HEK293 (cell line): ENCODE data around the gene CREB3L1.

Source experiments
- CTCF ChIA-PET: fragments of 350-600 bp; formaldehyde crosslinking; extraction: SDS; loops from one replicate; lab custom pipeline; 2021; ENCODE audit warnings: antibody characterized with exemption; lab: Yijun Ruan, JAX
- POLR2A ChIA-PET: fragments of 300-600 bp; formaldehyde crosslinking; extraction: SDS; loops from one replicate; lab custom pipeline; 2020; ENCODE audit warnings: antibody characterized with exemption, inconsistent platforms; lab: Yijun Ruan, JAX
- H3K27ac ChIP-seq: fragments of 200-500 bp; sonication (Bioruptor generic); 2 replicates; pipeline ENCODE4 v1.5.1; 2014; ENCODE audit warnings: low read depth, low read length, control low read depth, inconsistent platforms; ENCODE audit errors: extremely low read depth
- H3K36me3 ChIP-seq, 2 experiments: fragments of 200-500 bp in 1 of 2; sonication (Bioruptor generic) in 1 of 2; 1 replicate in 1 of 2; 2 replicates in 1 of 2; pipeline ENCODE4 v1.5.1; 2014 to 2017; ENCODE audit warnings: inconsistent platforms in 2 of 2, low read length in 2 of 2; ENCODE audit not compliant: control insufficient read depth in 2 of 2, insufficient read depth in 1 of 2
- H3K4me1 ChIP-seq: fragments of 200-500 bp; sonication (Bioruptor generic); 2 replicates; pipeline ENCODE4 v1.5.1; 2014; ENCODE audit warnings: mild to moderate bottlenecking, low read length, inconsistent platforms; ENCODE audit not compliant: control insufficient read depth, insufficient read depth
- H3K4me3 ChIP-seq: 2 replicates; pipeline ENCODE4 v1.5.1; 2011; ENCODE audit warnings: low read depth, mild to moderate bottlenecking, control low read depth, low read length, moderate library complexity
- H3K9me3 ChIP-seq: fragments of 200-500 bp; sonication (Bioruptor generic); 2 replicates; pipeline ENCODE4 v1.5.1; 2014; ENCODE audit warnings: low read depth, low read length, inconsistent platforms; ENCODE audit not compliant: control insufficient read depth, insufficient read depth
- BCL11A ChIP-seq: fragments of 450-650 bp; formaldehyde crosslinking; IDR thresholded peaks from 2 replicates; pipeline ENCODE4 v1.5.1; 2016; ENCODE audit warnings: low read depth, missing biosample characterization, missing genetic modification characterization
- GFI1B ChIP-seq: fragments of 450-650 bp; formaldehyde crosslinking; IDR thresholded peaks from 2 replicates; pipeline ENCODE4 v1.5.1; 2016; ENCODE audit warnings: missing biosample characterization, missing genetic modification characterization
- GLI2 ChIP-seq: fragments of 450-650 bp; formaldehyde crosslinking; IDR thresholded peaks from 2 replicates; pipeline ENCODE4; 2017; ENCODE audit warnings: missing biosample characterization, missing genetic modification characterization, low read depth, borderline replicate concordance
- SCRT2 ChIP-seq: fragments of 450-650 bp; formaldehyde crosslinking; IDR thresholded peaks from 2 replicates; pipeline ENCODE4 v1.5.1; 2016; ENCODE audit warnings: missing biosample characterization, missing genetic modification characterization
- ZBTB48 ChIP-seq: fragments of 450-650 bp; formaldehyde crosslinking; IDR thresholded peaks from 2 replicates; pipeline ENCODE4 v1.5.1; 2016; ENCODE audit warnings: missing biosample characterization, missing genetic modification characterization
- ZBTB8A ChIP-seq: fragments of 450-650 bp; formaldehyde crosslinking; IDR thresholded peaks from 2 replicates; pipeline ENCODE4 v1.5.1; 2016; ENCODE audit warnings: missing biosample characterization, missing genetic modification characterization
- ZIC2 ChIP-seq: fragments of 450-650 bp; formaldehyde crosslinking; IDR thresholded peaks from 2 replicates; pipeline ENCODE4 v1.5.1; 2016; ENCODE audit warnings: missing biosample characterization, missing genetic modification characterization
- ZNF16 ChIP-seq: fragments of 450-650 bp; formaldehyde crosslinking; IDR thresholded peaks from 2 replicates; pipeline ENCODE4 v1.5.1; 2016; ENCODE audit warnings: low read depth, missing biosample characterization, missing genetic modification characterization
- ZNF169 ChIP-seq: fragments of 450-650 bp; formaldehyde crosslinking; IDR thresholded peaks from 2 replicates; pipeline ENCODE4 v1.5.1; 2016; ENCODE audit warnings: missing biosample characterization, missing genetic modification characterization
- ZNF19 ChIP-seq: fragments of 450-650 bp; formaldehyde crosslinking; IDR thresholded peaks from 2 replicates; pipeline ENCODE4; 2016; ENCODE audit warnings: missing biosample characterization, missing genetic modification characterization, low read depth
- ZNF2 ChIP-seq: fragments of 450-650 bp; formaldehyde crosslinking; IDR thresholded peaks from 2 replicates; pipeline ENCODE4 v1.5.1; 2016; ENCODE audit warnings: missing biosample characterization, missing genetic modification characterization
- ZNF324 ChIP-seq: fragments of 450-650 bp; formaldehyde crosslinking; IDR thresholded peaks from 2 replicates; pipeline ENCODE4 v1.5.1; 2016; ENCODE audit warnings: missing biosample characterization, missing genetic modification characterization
- ZNF510 ChIP-seq: fragments of 450-650 bp; formaldehyde crosslinking; IDR thresholded peaks from 2 replicates; pipeline ENCODE4 v1.5.1; 2018; ENCODE audit warnings: mild to moderate bottlenecking, missing genetic modification characterization, missing biosample characterization; ENCODE audit not compliant: insufficient replicate concordance
- ZNF585B ChIP-seq: fragments of 450-650 bp; formaldehyde crosslinking; IDR thresholded peaks from 2 replicates; pipeline ENCODE4 v1.5.1; 2016; ENCODE audit warnings: missing biosample characterization, missing genetic modification characterization
- ZNF768 ChIP-seq: fragments of 450-650 bp; formaldehyde crosslinking; IDR thresholded peaks from 2 replicates; pipeline ENCODE4 v1.5.1; 2018; ENCODE audit warnings: missing biosample characterization, mild to moderate bottlenecking, missing genetic modification characterization
- TF ChIP-seq, protein P1 (sequence below): fragments of 450-650 bp; formaldehyde crosslinking; IDR thresholded peaks from 2 replicates; pipeline ENCODE4 v1.5.1; 2016; ENCODE audit warnings: missing biosample characterization, missing genetic modification characterization
- TF ChIP-seq, protein P2 (sequence below): fragments of 450-650 bp; formaldehyde crosslinking; IDR thresholded peaks from 2 replicates; pipeline ENCODE4 v1.5.1; 2017; ENCODE audit warnings: missing biosample characterization, missing genetic modification characterization
- TF ChIP-seq, protein P3 (sequence below): fragments of 450-650 bp; formaldehyde crosslinking; conservative IDR thresholded peaks from 2 replicates; pipeline ENCODE4 v1.5.1; 2016; ENCODE audit warnings: low read depth, missing biosample characterization, missing genetic modification characterization
- TF ChIP-seq, protein P4 (sequence below): fragments of 450-650 bp; formaldehyde crosslinking; IDR thresholded peaks from 2 replicates; pipeline ENCODE4 v1.5.1; 2016; ENCODE audit warnings: missing biosample characterization, missing genetic modification characterization
- TF ChIP-seq, protein P5 (sequence below): fragments of 450-650 bp; formaldehyde crosslinking; IDR thresholded peaks from 2 replicates; pipeline ENCODE4 v1.5.1; 2016; ENCODE audit warnings: missing biosample characterization, missing genetic modification characterization
- TF ChIP-seq, protein P6 (sequence below): fragments of 450-650 bp; formaldehyde crosslinking; IDR thresholded peaks from 2 replicates; pipeline ENCODE4 v1.5.1; 2016; ENCODE audit warnings: missing biosample characterization, missing genetic modification characterization

The CREB3L1 gene

DNA sequence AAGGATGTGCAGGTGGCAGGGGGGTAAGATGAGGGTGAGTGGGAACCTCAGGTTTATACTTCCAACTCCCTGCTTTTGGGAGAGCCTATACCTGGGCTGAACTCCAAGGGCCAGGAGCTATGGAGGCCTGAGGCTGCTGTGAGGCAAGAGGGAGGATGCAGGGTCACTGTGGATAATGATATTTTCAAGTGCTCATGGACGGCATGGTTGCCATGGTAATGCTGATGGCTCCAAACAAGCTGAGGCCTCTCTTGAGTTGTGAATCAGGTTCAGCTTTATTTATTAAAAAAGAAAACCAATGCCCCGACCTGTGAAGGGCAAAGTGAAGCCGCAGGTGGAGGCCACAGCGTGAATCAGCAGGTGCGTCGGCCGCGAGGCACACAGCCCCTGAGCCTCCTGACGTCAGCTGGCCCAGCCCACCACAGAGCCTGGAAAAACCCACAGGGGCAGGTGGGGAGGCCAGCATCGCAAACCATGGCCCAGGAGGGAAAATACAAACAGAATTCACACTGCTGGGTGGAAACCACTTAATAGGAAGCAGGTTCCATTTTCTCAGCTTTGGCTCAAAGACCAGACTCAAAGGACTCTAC lies 17.4 kb upstream of the CREB3L1 start:
- ChIA-PET POLR2A (no interaction called here), CTCF (interaction anchor here (0.6 to 1.4 kb wide), 6 partner anchors 17 to 49 kb away, joined by 3 to 6 read pairs (median 4); no protein-coding TSS in a partner anchor)
- no peaks in the 10 kb centered on the region for H3K36me3 ChIP-seq
- TF ChIP-seq ZBTB8A (tag by site-specific recombination) (no peak), SCRT2 (peak; percentile 27; the same call in 1 of the 2 replicates), ZNF169 (tag by site-specific recombination) (no peak)
- TF ChIP-seq, protein P1, sequence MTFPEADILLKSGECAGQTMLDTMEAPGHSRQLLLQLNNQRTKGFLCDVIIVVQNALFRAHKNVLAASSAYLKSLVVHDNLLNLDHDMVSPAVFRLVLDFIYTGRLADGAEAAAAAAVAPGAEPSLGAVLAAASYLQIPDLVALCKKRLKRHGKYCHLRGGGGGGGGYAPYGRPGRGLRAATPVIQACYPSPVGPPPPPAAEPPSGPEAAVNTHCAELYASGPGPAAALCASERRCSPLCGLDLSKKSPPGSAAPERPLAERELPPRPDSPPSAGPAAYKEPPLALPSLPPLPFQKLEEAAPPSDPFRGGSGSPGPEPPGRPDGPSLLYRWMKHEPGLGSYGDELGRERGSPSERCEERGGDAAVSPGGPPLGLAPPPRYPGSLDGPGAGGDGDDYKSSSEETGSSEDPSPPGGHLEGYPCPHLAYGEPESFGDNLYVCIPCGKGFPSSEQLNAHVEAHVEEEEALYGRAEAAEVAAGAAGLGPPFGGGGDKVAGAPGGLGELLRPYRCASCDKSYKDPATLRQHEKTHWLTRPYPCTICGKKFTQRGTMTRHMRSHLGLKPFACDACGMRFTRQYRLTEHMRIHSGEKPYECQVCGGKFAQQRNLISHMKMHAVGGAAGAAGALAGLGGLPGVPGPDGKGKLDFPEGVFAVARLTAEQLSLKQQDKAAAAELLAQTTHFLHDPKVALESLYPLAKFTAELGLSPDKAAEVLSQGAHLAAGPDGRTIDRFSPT (tag by site-specific recombination), result no peak
- H3K4me1 ChIP-seq, result no peaks in the 10 kb centered on the region
- H3K27ac ChIP-seq, result no peak overlapping the region
- no peaks in the 10 kb centered on the region for H3K9me3 ChIP-seq
- no peak overlapping the region for H3K4me3 ChIP-seq

DNA sequence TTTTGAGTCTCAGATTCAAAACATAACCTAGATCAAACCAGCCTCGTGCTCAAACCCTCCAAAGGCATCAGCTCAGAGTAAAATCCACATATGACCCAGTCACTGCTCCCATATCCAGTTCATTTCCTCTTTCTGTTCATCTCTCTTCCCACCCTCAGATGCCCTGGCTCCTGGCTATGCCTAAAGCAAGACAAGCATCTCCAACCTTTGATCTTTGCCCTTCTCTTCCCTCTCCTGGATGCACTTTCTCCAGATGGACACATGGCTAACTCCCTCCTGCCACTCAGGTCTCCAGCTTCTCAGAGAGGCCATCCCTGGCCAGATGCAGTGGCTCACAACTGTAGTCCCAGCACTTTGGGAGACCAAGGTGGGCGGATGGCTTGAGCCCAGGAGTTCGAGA lies 14.3 kb upstream of the CREB3L1 start:
- Histone ChIP-seq H3K4me3 (no peak overlapping the region), H3K36me3 (no peaks in the 10 kb centered on the region), H3K27ac (no peak overlapping the region), H3K9me3 (no peaks in the 10 kb centered on the region), H3K4me1 (no peaks in the 10 kb centered on the region)
- ChIA-PET POLR2A (interaction anchor here (0.9 kb wide), 1 partner anchor 13 kb away, joined by 3 read pairs; no protein-coding TSS in a partner anchor), CTCF (no interaction called here)
- TF ChIP-seq ZNF2 (tag by site-specific recombination) (no peak), ZNF768 (no peak), ZNF16 (no peak), ZNF510 (tag by site-specific recombination) (no peak), ZIC2 (no peak), ZNF585B (tag by site-specific recombination) (no peak), BCL11A (no peak), ZNF19 (tag by site-specific recombination) (no peak), ZBTB48 (tag by site-specific recombination) (no peak), GLI2 (no peak), ZNF324 (tag by site-specific recombination) (no peak), GFI1B (tag by site-specific recombination) (no peak)
- TF ChIP-seq, protein P2, sequence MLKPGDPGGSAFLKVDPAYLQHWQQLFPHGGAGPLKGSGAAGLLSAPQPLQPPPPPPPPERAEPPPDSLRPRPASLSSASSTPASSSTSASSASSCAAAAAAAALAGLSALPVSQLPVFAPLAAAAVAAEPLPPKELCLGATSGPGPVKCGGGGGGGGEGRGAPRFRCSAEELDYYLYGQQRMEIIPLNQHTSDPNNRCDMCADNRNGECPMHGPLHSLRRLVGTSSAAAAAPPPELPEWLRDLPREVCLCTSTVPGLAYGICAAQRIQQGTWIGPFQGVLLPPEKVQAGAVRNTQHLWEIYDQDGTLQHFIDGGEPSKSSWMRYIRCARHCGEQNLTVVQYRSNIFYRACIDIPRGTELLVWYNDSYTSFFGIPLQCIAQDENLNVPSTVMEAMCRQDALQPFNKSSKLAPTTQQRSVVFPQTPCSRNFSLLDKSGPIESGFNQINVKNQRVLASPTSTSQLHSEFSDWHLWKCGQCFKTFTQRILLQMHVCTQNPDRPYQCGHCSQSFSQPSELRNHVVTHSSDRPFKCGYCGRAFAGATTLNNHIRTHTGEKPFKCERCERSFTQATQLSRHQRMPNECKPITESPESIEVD, result no peak
- TF ChIP-seq, protein P3, sequence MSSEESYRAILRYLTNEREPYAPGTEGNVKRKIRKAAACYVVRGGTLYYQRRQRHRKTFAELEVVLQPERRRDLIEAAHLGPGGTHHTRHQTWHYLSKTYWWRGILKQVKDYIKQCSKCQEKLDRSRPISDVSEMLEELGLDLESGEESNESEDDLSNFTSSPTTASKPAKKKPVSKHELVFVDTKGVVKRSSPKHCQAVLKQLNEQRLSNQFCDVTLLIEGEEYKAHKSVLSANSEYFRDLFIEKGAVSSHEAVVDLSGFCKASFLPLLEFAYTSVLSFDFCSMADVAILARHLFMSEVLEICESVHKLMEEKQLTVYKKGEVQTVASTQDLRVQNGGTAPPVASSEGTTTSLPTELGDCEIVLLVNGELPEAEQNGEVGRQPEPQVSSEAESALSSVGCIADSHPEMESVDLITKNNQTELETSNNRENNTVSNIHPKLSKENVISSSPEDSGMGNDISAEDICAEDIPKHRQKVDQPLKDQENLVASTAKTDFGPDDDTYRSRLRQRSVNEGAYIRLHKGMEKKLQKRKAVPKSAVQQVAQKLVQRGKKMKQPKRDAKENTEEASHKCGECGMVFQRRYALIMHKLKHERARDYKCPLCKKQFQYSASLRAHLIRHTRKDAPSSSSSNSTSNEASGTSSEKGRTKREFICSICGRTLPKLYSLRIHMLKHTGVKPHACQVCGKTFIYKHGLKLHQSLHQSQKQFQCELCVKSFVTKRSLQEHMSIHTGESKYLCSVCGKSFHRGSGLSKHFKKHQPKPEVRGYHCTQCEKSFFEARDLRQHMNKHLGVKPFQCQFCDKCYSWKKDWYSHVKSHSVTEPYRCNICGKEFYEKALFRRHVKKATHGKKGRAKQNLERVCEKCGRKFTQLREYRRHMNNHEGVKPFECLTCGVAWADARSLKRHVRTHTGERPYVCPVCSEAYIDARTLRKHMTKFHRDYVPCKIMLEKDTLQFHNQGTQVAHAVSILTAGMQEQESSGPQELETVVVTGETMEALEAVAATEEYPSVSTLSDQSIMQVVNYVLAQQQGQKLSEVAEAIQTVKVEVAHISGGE (tag by site-specific recombination), result no peak
- TF ChIP-seq, protein P4, sequence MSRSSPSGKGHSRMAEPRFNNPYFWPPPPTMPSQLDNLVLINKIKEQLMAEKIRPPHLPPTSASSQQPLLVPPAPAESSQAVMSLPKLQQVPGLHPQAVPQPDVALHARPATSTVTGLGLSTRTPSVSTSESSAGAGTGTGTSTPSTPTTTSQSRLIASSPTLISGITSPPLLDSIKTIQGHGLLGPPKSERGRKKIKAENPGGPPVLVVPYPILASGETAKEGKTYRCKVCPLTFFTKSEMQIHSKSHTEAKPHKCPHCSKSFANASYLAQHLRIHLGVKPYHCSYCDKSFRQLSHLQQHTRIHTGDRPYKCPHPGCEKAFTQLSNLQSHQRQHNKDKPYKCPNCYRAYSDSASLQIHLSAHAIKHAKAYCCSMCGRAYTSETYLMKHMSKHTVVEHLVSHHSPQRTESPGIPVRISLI (tag by site-specific recombination), result no peak
- TF ChIP-seq, protein P5, sequence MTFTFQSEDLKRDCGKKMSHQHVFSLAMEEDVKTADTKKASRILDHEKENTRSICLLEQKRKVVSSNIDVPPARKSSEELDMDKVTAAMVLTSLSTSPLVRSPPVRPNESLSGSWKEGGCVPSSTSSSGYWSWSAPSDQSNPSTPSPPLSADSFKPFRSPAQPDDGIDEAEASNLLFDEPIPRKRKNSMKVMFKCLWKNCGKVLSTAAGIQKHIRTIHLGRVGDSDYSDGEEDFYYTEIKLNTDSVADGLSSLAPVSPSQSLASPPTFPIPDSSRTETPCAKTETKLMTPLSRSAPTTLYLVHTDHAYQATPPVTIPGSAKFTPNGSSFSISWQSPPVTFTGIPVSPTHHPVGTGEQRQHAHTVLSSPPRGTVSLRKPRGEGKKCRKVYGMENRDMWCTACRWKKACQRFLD (tag by site-specific recombination), result no peak
- TF ChIP-seq, protein P6, sequence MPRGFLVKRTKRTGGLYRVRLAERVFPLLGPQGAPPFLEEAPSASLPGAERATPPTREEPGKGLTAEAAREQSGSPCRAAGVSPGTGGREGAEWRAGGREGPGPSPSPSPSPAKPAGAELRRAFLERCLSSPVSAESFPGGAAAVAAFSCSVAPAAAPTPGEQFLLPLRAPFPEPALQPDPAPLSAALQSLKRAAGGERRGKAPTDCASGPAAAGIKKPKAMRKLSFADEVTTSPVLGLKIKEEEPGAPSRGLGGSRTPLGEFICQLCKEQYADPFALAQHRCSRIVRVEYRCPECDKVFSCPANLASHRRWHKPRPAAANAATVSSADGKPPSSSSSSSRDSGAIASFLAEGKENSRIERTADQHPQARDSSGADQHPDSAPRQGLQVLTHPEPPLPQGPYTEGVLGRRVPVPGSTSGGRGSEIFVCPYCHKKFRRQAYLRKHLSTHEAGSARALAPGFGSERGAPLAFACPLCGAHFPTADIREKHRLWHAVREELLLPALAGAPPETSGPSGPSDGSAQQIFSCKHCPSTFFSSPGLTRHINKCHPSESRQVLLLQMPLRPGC (tag by site-specific recombination), result no peak
